Measurements from ENCODE around the gene TIRAP.
"Not testable (repeated sequence)": the region's sequence is repeated elsewhere in the genome, so short reads cannot be mapped to it uniquely, and the experiment has no call there.

Gene TIRAP

DNA sequence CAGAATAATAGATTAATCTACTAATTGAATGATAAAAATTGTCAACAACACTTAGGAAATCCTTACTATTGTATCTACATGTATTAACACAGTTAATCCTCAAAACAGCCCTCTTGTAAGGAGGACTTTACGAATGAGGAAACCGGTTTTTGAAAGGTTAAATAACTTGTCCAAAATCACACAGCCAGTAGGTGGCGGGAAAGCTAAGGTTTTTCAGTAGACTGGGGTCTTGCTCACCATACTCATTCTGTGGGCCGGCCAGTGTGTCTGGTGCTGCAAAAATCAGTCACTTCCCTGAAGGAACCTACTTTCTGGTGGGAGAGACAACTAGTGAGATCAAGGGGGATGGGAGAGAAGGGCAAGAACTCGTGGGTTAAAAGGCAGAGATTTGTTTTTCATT is 24.8 kb downstream of the TIRAP start:
- no peaks in the 10 kb centered on the region for H3K27me3 ChIP-seq (ENCODE audit: control insufficient read depth, insufficient read depth, low read length, poor library complexity, severe bottlenecking)
- no peaks in the 10 kb centered on the region for H3K36me3 ChIP-seq (ENCODE audit: control insufficient read depth, insufficient read depth, low read length)
- no peak overlapping the region for H3K4me3 ChIP-seq (ENCODE audit: insufficient read depth, low read depth, low read length)
- H3K4me1 ChIP-seq (ENCODE audit: control insufficient read depth, insufficient read depth, low read length), result no peaks in the 10 kb centered on the region
- 48 to 55% methylated on average over 5 of the region's 5 CpGs for WGBS, 2 experiments
- H3K9me3 ChIP-seq (ENCODE audit: control insufficient read depth, low read length), result no peaks in the 10 kb centered on the region
- H3K27ac ChIP-seq (ENCODE audit: insufficient read depth, low read depth, low read length, poor library complexity, severe bottlenecking), result no peak overlapping the region

DNA sequence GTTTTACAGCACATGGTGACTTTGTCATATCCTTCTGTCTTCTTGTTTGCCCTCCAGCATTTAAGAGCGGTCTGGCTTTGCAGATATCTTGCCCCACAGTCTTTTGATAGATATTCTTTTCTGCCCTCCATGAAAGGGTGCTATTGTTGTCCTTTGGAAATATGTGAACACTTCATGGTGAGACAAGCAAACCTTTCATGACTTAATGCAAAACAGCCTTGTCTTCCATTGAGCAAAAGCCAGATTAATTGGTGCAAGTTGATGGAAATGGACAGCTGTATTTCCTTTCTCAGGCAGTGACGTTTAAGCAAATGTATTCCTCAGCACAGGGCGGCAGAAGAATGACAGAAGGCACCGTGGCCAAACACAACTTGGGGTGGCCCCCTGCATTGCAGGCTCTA is 25.4 kb downstream of the TIRAP start:
- Histone ChIP-seq H3K36me3 (ENCODE audit: control insufficient read depth, insufficient read depth, low read length) (no peaks in the 10 kb centered on the region), H3K9me3 (ENCODE audit: control insufficient read depth, low read length) (no peaks in the 10 kb centered on the region), H3K27ac (ENCODE audit: insufficient read depth, low read depth, low read length, poor library complexity, severe bottlenecking) (no peak overlapping the region), H3K4me3 (ENCODE audit: insufficient read depth, low read depth, low read length) (no peak overlapping the region), H3K27me3 (ENCODE audit: control insufficient read depth, insufficient read depth, low read length, poor library complexity, severe bottlenecking) (no peaks in the 10 kb centered on the region), H3K4me1 (ENCODE audit: control insufficient read depth, insufficient read depth, low read length) (no peaks in the 10 kb centered on the region)
- WGBS, 2 experiments, result 87 to 95% methylated on average over 4 of the region's 4 CpGs

DNA sequence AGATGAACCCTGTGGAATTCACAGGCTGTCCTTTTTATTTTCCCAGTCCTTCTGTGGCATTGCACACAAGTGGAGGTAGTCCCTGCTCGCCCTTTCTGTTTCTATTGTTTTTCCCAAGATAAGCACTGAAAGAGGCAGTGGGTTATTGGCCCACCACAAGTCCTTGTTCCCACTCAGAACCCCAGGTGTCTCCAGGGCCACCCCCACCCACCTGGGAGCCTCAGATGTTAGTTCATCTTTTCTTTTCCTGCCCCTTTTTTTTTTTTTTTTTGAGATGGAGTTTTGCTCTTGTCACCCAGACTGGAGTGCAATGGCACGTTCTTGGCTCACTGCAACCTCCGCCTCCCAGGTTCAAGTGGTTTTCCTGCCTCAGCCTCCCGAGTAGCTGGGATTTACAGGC is 25.9 kb downstream of the TIRAP start:
- H3K4me1 ChIP-seq (ENCODE audit: control insufficient read depth, insufficient read depth, low read length); H3K9me3 ChIP-seq (ENCODE audit: control insufficient read depth, low read length): not testable (repeated sequence)
- 93 to 95% methylated on average over 4 of the region's 4 CpGs for whole genome bisulfite sequencing, 2 experiments

DNA sequence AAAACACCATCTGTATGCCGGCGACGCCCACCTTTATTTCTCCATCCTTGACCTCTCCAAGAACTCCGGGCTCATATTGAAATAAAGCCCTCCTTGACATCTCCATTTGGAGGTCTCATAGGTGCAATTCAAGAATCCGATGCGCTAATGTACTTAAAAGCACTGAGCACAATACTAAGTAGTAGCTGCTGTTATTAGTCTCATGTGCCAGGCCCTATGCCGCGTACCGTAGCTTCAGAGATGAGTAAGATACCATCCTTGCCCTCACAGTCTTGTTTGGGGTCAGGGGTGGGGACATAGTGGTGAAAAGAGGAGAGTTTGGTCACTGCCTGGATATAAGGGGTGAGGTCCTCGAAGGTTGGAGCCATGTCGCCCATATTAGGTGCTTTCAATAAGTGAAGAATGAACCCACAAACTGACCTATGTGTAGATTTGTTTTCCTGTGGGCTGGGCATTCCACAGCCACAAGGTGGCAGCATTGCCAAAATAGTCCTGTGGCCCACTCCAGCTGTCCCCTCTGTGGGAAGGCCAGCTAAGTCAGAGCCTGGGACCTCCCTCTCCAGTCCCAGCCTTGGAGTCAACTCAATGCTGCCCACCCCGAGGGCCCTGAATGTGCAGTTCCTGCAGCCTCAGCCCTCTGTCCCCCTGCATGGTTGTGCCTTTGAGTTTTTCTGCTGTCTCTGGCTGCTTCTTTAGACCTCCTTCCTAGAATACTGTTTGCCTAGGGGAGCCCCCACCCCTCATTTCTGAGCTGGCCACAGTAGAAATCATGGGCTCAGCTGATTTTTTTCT is 27.5 kb downstream of the TIRAP start:
- WGBS, 2 experiments, result 79 to 80% methylated on average over 12 of the region's 12 CpGs
- no peaks in the 10 kb centered on the region for H3K4me1 ChIP-seq (ENCODE audit: control insufficient read depth, insufficient read depth, low read length)

More for the DNA sequence above, 25.9 kb downstream of the TIRAP start:
- not testable (repeated sequence) for H3K4me3 ChIP-seq (ENCODE audit: insufficient read depth, low read depth, low read length); H3K36me3 ChIP-seq (ENCODE audit: control insufficient read depth, insufficient read depth, low read length); H3K27me3 ChIP-seq (ENCODE audit: control insufficient read depth, insufficient read depth, low read length, poor library complexity, severe bottlenecking); H3K27ac ChIP-seq (ENCODE audit: insufficient read depth, low read depth, low read length, poor library complexity, severe bottlenecking)

DNA sequence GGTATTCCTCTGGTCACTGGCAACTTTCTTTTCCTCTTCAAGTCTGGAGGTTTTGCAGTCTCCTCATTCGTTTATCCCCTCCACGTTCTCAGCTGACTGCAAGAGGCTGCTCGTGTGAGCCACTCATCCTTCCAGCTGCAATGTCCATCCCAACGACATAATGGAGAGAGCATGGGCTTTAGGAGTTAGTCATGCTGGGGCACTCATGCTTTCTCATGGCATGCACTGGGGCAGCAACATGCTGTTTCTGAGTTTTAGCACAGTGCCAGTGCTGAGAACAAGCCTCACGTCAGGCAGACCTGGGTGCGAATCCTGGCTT is 28.1 kb downstream of the TIRAP start:
- no peaks in the 10 kb centered on the region for H3K4me1 ChIP-seq (ENCODE audit: control insufficient read depth, insufficient read depth, low read length)
- WGBS, 2 experiments, result 79 to 80% methylated on average over 6 of the region's 6 CpGs
- peaks cover 5% of the 10 kb centered on the region for H3K36me3 ChIP-seq (ENCODE audit: control insufficient read depth, insufficient read depth, low read length)
- H3K4me3 ChIP-seq (ENCODE audit: insufficient read depth, low read depth, low read length), result no peak overlapping the region
- no peaks in the 10 kb centered on the region for H3K27me3 ChIP-seq (ENCODE audit: control insufficient read depth, insufficient read depth, low read length, poor library complexity, severe bottlenecking)
- H3K27ac ChIP-seq (ENCODE audit: insufficient read depth, low read depth, low read length, poor library complexity, severe bottlenecking), result no peak overlapping the region
- no peaks in the 10 kb centered on the region for H3K9me3 ChIP-seq (ENCODE audit: control insufficient read depth, low read length)

More for the DNA sequence above, 27.5 kb downstream of the TIRAP start:
- no peaks in the 10 kb centered on the region for H3K9me3 ChIP-seq (ENCODE audit: control insufficient read depth, low read length)
- no peak overlapping the region for H3K4me3 ChIP-seq (ENCODE audit: insufficient read depth, low read depth, low read length)
- no peaks in the 10 kb centered on the region for H3K27me3 ChIP-seq (ENCODE audit: control insufficient read depth, insufficient read depth, low read length, poor library complexity, severe bottlenecking)
- H3K27ac ChIP-seq (ENCODE audit: insufficient read depth, low read depth, low read length, poor library complexity, severe bottlenecking), result no peak overlapping the region
- H3K36me3 ChIP-seq (ENCODE audit: control insufficient read depth, insufficient read depth, low read length), result peaks cover 5% of the 10 kb centered on the region

DNA sequence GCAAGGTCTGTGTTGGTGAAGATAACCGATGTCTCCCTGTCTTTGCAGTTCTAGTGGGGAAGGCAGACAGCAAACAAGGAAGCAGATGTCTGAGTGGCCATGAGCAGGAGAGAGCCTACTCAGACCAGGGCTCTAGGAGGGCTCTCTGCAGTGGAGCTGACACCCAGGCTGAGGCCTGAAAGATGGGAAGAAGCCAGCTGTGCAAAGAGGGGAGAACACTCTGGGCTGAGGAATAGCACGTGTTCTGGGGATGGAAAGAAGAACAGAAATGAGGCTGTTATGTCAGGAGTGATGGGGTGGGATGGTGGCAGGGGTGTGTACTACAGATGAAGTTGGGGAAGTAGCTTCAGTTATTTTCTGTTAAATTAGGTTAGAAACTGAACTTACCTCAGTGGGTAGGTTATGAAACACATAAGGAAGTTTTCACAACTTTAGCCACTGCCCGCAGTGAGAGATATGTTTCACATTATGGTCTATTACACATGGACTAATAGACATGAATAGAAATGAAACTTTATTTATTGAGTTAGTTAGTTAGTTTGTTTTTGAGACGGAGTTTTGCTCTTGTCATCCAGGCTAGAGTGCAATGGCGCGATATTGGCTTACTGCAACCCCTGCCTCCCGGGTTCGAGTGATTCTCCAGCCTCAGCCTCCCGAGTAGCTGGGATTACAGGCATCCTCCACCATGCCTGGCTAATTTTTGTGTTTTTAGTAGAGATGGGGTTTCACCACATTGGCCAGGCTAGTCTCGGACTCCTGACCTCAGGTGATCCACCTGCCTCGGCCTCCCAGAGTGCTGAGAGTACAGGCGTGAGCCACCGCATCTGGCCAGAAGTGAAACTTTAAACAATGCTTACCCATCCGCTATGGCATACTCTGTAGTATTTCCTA is 28.8 kb downstream of the TIRAP start:
- H3K9me3 ChIP-seq (ENCODE audit: control insufficient read depth, low read length), result no peaks in the 10 kb centered on the region
- H3K4me3 ChIP-seq (ENCODE audit: insufficient read depth, low read depth, low read length), result no peak overlapping the region
- H3K4me1 ChIP-seq (ENCODE audit: control insufficient read depth, insufficient read depth, low read length), result no peaks in the 10 kb centered on the region
- 96% methylated on average over 13 to 14 of the region's 14 CpGs for WGBS, 2 experiments
- no peak overlapping the region for H3K27ac ChIP-seq (ENCODE audit: insufficient read depth, low read depth, low read length, poor library complexity, severe bottlenecking)
- H3K27me3 ChIP-seq (ENCODE audit: control insufficient read depth, insufficient read depth, low read length, poor library complexity, severe bottlenecking), result no peaks in the 10 kb centered on the region
- peaks cover 5% of the 10 kb centered on the region for H3K36me3 ChIP-seq (ENCODE audit: control insufficient read depth, insufficient read depth, low read length)

DNA sequence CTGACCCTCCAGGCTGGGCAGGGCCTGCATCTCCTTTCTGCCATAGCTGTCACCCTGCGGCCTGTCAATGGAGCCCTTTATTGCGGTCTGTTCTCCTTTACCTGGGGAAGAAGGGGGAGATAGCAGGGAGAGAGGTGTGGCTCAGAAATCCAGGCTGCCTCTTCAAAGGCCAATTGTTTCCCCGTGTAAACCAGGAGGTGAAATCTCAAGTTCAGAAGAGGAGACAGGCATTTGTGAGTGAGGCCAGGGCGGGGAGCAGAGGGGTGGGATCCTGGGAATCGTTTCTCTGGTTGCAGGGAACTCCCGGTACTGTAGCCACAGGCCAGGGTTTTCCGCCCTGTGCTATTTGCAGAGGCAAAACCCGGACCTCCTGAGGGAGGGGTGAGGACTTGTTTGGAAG is 30.1 kb downstream of the TIRAP start:
- 94% methylated on average over 8 of the region's 8 CpGs for WGBS, 2 experiments
- Histone ChIP-seq H3K4me3 (ENCODE audit: insufficient read depth, low read depth, low read length) (no peak overlapping the region), H3K9me3 (ENCODE audit: control insufficient read depth, low read length) (no peaks in the 10 kb centered on the region), H3K27ac (ENCODE audit: insufficient read depth, low read depth, low read length, poor library complexity, severe bottlenecking) (no peak overlapping the region), H3K36me3 (ENCODE audit: control insufficient read depth, insufficient read depth, low read length) (peaks cover 5% of the 10 kb centered on the region), H3K27me3 (ENCODE audit: control insufficient read depth, insufficient read depth, low read length, poor library complexity, severe bottlenecking) (no peaks in the 10 kb centered on the region), H3K4me1 (ENCODE audit: control insufficient read depth, insufficient read depth, low read length) (no peaks in the 10 kb centered on the region)

DNA sequence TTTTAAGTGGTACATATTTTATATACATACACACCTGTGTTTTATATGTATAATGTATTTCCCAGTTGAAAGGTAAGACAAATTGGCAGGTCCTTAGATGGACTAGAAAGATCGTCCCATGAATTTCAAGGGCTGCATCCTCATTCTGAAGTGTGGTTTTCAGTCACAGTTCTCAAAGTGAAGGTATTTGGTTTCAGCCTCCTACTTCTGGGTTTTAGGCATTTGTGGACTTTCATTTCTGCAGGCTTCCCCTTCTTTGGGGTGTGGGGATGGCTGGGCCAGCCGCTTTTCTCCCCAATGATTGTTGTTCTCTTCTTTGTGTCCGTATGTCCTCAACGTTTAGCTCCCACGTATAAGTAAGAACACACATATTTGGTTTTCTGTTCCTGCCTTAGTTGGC is 30.9 kb downstream of the TIRAP start:
- no peak overlapping the region for H3K27ac ChIP-seq (ENCODE audit: insufficient read depth, low read depth, low read length, poor library complexity, severe bottlenecking)
- H3K4me1 ChIP-seq (ENCODE audit: control insufficient read depth, insufficient read depth, low read length), result peaks cover 6% of the 10 kb centered on the region
- H3K27me3 ChIP-seq (ENCODE audit: control insufficient read depth, insufficient read depth, low read length, poor library complexity, severe bottlenecking), result no peaks in the 10 kb centered on the region
- H3K9me3 ChIP-seq (ENCODE audit: control insufficient read depth, low read length), result no peaks in the 10 kb centered on the region
- WGBS, 2 experiments, result 89% methylated on average over 5 of the region's 5 CpGs
- H3K36me3 ChIP-seq (ENCODE audit: control insufficient read depth, insufficient read depth, low read length), result peaks cover 5% of the 10 kb centered on the region
- H3K4me3 ChIP-seq (ENCODE audit: insufficient read depth, low read depth, low read length), result no peak overlapping the region

DNA sequence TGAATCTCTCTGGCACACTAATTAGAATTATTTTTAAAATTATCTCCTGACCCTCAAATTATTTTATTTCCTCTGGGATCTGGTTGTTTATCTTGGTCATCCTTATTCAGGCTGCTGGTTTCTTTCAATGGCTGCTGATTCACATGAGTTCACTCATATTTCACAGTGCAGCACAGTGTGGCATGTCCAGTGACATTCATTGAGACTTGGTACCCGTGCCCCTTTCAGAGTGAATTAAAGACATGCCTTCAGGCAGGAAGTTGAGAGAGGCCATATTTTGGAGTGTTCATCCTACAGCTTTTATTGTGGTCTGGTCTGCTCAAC is 34.5 kb downstream of the TIRAP start:
- H3K27ac ChIP-seq (ENCODE audit: insufficient read depth, low read depth, low read length, poor library complexity, severe bottlenecking), result no peak overlapping the region
- peaks cover 6% of the 10 kb centered on the region for H3K4me1 ChIP-seq (ENCODE audit: control insufficient read depth, insufficient read depth, low read length)
- WGBS, 2 experiments, result 94 to 100% methylated on average over 1 of the region's 1 CpG
- no peaks in the 10 kb centered on the region for H3K27me3 ChIP-seq (ENCODE audit: control insufficient read depth, insufficient read depth, low read length, poor library complexity, severe bottlenecking)
- no peaks in the 10 kb centered on the region for H3K9me3 ChIP-seq (ENCODE audit: control insufficient read depth, low read length)
- H3K36me3 ChIP-seq (ENCODE audit: control insufficient read depth, insufficient read depth, low read length), result peaks cover 5% of the 10 kb centered on the region
- H3K4me3 ChIP-seq (ENCODE audit: insufficient read depth, low read depth, low read length), result no peak overlapping the region

DNA sequence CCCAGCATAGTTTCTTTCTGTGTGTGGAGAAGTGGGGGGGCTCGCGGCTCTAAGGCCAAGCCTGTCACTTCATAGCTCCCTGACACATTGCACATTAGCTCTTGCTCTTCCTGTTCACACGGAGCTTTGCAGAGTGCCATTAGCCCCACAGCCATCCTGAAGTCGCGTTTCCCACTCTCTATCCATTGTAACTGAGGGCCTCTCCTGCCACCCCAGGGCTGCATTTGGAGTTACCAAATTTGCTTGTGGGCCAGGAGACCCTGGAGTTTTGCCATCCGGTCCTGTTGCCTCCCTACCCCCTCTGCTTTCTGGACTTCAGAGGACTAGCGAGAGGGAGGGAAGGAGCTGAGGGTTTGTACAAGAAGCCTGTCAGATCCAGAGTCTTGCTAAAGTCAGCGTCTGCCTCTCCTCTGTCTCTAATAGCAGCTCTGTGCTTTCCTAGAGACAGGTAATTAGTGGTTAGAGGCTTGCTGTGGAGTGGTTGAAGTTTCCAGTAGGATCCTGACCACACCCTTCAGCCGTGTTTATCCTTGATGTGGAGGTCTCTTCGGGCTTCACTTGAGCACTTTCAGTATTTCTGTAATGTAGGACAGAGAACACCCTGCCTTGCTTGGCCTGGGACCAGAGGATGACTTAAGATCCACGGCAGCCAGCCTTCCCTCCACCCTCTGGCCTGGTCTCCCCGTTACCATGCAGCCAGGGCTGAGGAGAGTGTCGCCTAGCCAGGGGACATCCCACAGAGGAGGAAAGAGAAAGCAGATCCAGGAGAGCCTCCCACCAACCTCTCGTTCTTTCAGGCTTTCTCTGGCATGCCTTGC is 35.1 kb downstream of the TIRAP start:
- Histone ChIP-seq H3K27me3 (ENCODE audit: control insufficient read depth, insufficient read depth, low read length, poor library complexity, severe bottlenecking) (no peaks in the 10 kb centered on the region), H3K36me3 (ENCODE audit: control insufficient read depth, insufficient read depth, low read length) (peaks cover 5% of the 10 kb centered on the region), H3K4me3 (ENCODE audit: insufficient read depth, low read depth, low read length) (no peak overlapping the region), H3K27ac (ENCODE audit: insufficient read depth, low read depth, low read length, poor library complexity, severe bottlenecking) (no peak overlapping the region), H3K4me1 (ENCODE audit: control insufficient read depth, insufficient read depth, low read length) (peaks cover 6% of the 10 kb centered on the region), H3K9me3 (ENCODE audit: control insufficient read depth, low read length) (no peaks in the 10 kb centered on the region)
- 87 to 91% methylated on average over 14 of the region's 14 CpGs for WGBS, 2 experiments

Data from ectodermal cell (in vitro differentiated cells).